H1 (cell line): ENCODE measurements around the gene CADM1. TPM values are rescaled to one million over a fixed set of nuclear protein-coding genes. Genes with fewer than 3 reads are reported as not detected.

ENCODE experiments used
- CTCF ChIA-PET: fragments of 300-600 bp; sonication (Branson Sonifier 250); formaldehyde crosslinking; loops from one replicate; lab custom pipeline; 2021; ENCODE audit not compliant: partially characterized antibody; lab: Charles Lee
- POLR2A ChIA-PET: fragments of 300-600 bp; sonication (Branson Sonifier 250); formaldehyde crosslinking; loops from one replicate; lab custom pipeline; 2021; ENCODE audit warnings: inconsistent platforms; ENCODE audit not compliant: partially characterized antibody; lab: Charles Lee
- DNase-seq, 2 experiments: peaks; one replicate each; pipeline versions ENCODE4 v3.0.0 to v3.0.0-alpha.2; 2010 to 2022; ENCODE audit warnings: low spot score in 2 of 2, low read depth in 1 of 2, mixed read lengths in 1 of 2
- FAIRE-seq: peaks from 2 replicates; lab custom pipeline; 2011; peaks lifted over from hg19 to GRCh38; lab: Jason Lieb, UNC
- H2AFZ ChIP-seq: 2 replicates; pipeline ENCODE4 v1.8.1; 2012; ENCODE audit warnings: low read length, inconsistent platforms
- H2AK5ac ChIP-seq: 2 replicates; pipeline ENCODE4 v1.6.1; 2013; ENCODE audit warnings: low read depth, low read length
- H2BK120ac ChIP-seq: replicated peaks from 2 replicates; pipeline ENCODE3; 2013; ENCODE audit warnings: low read depth, low read length, inconsistent platforms
- H2BK12ac ChIP-seq: 2 replicates; pipeline ENCODE4 v1.6.1; 2013; ENCODE audit warnings: low read depth, low read length
- H2BK15ac ChIP-seq: 2 replicates; pipeline ENCODE4 v1.6.1; 2013; ENCODE audit warnings: low read length
- H2BK20ac ChIP-seq: 2 replicates; pipeline ENCODE4 v1.6.1; 2013; ENCODE audit warnings: low read length
- H2BK5ac ChIP-seq: 2 replicates; pipeline ENCODE4 v1.6.1; 2013; ENCODE audit warnings: low read depth, low read length
- H3K14ac ChIP-seq: 2 replicates; pipeline ENCODE4 v1.6.1; 2013; ENCODE audit warnings: inconsistent platforms; ENCODE audit not compliant: insufficient read length
- H3K18ac ChIP-seq: 2 replicates; pipeline ENCODE4 v1.6.1; 2013; ENCODE audit warnings: low read length; ENCODE audit errors: extremely low read depth
- H3K23ac ChIP-seq: 2 replicates; pipeline ENCODE4 v1.6.1; 2013; ENCODE audit warnings: inconsistent platforms; ENCODE audit not compliant: insufficient read length
- H3K23me2 ChIP-seq: 2 replicates; pipeline ENCODE4 v1.6.1; 2013; ENCODE audit warnings: low read depth, low read length
- H3K27ac ChIP-seq: 2 replicates; pipeline ENCODE4 v1.6.1; 2011; ENCODE audit warnings: low read depth, low read length, inconsistent platforms
- H3K27me3 ChIP-seq, 4 experiments: replicated peaks in 1 of 4; 1 replicate in 1 of 4; 2 replicates in 3 of 4; pipeline versions ENCODE4 v1.6.1 to v1.8.1; 2011 to 2013; ENCODE audit warnings: low read length in 3 of 4, mild to moderate bottlenecking in 3 of 4, inconsistent platforms in 2 of 4, mixed read lengths in 2 of 4, moderate library complexity in 1 of 4; ENCODE audit not compliant: control insufficient read depth in 3 of 4, insufficient read depth in 3 of 4; ENCODE audit errors: extremely low read depth in 1 of 4
- H3K36me3 ChIP-seq, 4 experiments: 2 replicates each; pipeline versions ENCODE4 v1.6.1 to v1.8.1; 2011 to 2013; ENCODE audit warnings: mild to moderate bottlenecking in 4 of 4, low read length in 3 of 4, moderate library complexity in 2 of 4, control low read depth in 1 of 4, inconsistent platforms in 1 of 4; ENCODE audit not compliant: insufficient read depth in 4 of 4, control insufficient read depth in 2 of 4
- H3K4ac ChIP-seq: replicated peaks from 2 replicates; pipeline ENCODE3; 2013; ENCODE audit warnings: low read length, low read depth, mixed read lengths, inconsistent platforms; ENCODE audit not compliant: insufficient read length
- H3K4me1 ChIP-seq, 4 experiments: replicated peaks in 1 of 4; 1 replicate in 1 of 4; 2 replicates in 3 of 4; pipeline versions ENCODE4 v1.6.1 to v1.8.1; 2011 to 2013; ENCODE audit warnings: low read length in 3 of 4, inconsistent platforms in 2 of 4, mixed read lengths in 1 of 4; ENCODE audit not compliant: insufficient read depth in 4 of 4, control insufficient read depth in 3 of 4
- H3K4me2 ChIP-seq, 2 experiments: 2 replicates each; pipeline versions ENCODE4 v1.6.1 to v1.8.1; 2011 to 2013; ENCODE audit warnings: low read depth in 2 of 2, low read length in 2 of 2, control low read depth in 1 of 2, inconsistent platforms in 1 of 2, mild to moderate bottlenecking in 1 of 2; ENCODE audit not compliant: insufficient read depth in 1 of 2
- H3K4me3 ChIP-seq, 4 experiments: fragments of 200-600, 300-600 bp in 1 of 4; sonication (generic), shearing (Covaris generic), sonication (Bioruptor Twin) in 1 of 4; 2 replicates each; pipeline versions ENCODE4 v1.5.1 to v1.8.1; 2011 to 2016; ENCODE audit warnings: low read length in 4 of 4, low read depth in 3 of 4, control low read depth in 2 of 4, inconsistent platforms in 2 of 4, mild to moderate bottlenecking in 2 of 4, mixed read lengths in 1 of 4, moderate library complexity in 1 of 4; ENCODE audit not compliant: insufficient read depth in 2 of 4; ENCODE audit errors: extremely low read depth in 1 of 4
- H3K56ac ChIP-seq: replicated peaks from 2 replicates; pipeline ENCODE3; 2013; ENCODE audit warnings: low read depth, mild to moderate bottlenecking, mixed read lengths, low read length, inconsistent platforms; ENCODE audit not compliant: insufficient read length
- H3K79me1 ChIP-seq: 2 replicates; pipeline ENCODE4 v1.6.1; 2013; ENCODE audit warnings: low read depth, low read length, control low read depth
- H3K79me2 ChIP-seq, 2 experiments: 2 replicates each; pipeline versions ENCODE4 v1.6.1 to v1.8.1; 2012 to 2013; ENCODE audit warnings: low read length in 2 of 2, mild to moderate bottlenecking in 2 of 2, inconsistent platforms in 1 of 2; ENCODE audit not compliant: insufficient read depth in 2 of 2, control insufficient read depth in 1 of 2
- H3K9ac ChIP-seq, 4 experiments: replicated peaks in 1 of 4; 1 replicate in 1 of 4; 2 replicates in 3 of 4; pipeline versions ENCODE4 v1.6.1 to v1.8.1; 2011 to 2013; ENCODE audit warnings: low read depth in 3 of 4, low read length in 3 of 4, control low read depth in 2 of 4, mild to moderate bottlenecking in 2 of 4, moderate library complexity in 2 of 4, inconsistent platforms in 1 of 4; ENCODE audit errors: extremely low read depth in 1 of 4
- H3K9me3 ChIP-seq, 2 experiments: 2 replicates each; pipeline versions ENCODE4 v1.6.1 to v1.8.1; 2012 to 2013; ENCODE audit warnings: mild to moderate bottlenecking in 2 of 2, moderate library complexity in 2 of 2, control low read depth in 1 of 2, inconsistent platforms in 1 of 2, low read depth in 1 of 2, low read length in 1 of 2, mixed read lengths in 1 of 2; ENCODE audit not compliant: insufficient read depth in 2 of 2
- H4K20me1 ChIP-seq, 2 experiments: replicated peaks in 1 of 2; 2 replicates each; pipeline versions ENCODE3 to v1.8.1; 2011 to 2013; ENCODE audit warnings: inconsistent platforms in 2 of 2, low read length in 2 of 2, mild to moderate bottlenecking in 1 of 2; ENCODE audit not compliant: insufficient read depth in 2 of 2, control insufficient read depth in 1 of 2
- H4K5ac ChIP-seq: 2 replicates; pipeline ENCODE4 v1.6.1; 2013; ENCODE audit warnings: low read length, low read depth, mixed read lengths, inconsistent platforms; ENCODE audit not compliant: insufficient read length
- H4K8ac ChIP-seq: 2 replicates; pipeline ENCODE4 v1.8.0; 2013; ENCODE audit warnings: mild to moderate bottlenecking, moderate library complexity, low read length, inconsistent platforms; ENCODE audit not compliant: insufficient read depth; ENCODE audit errors: extremely low read depth
- H4K91ac ChIP-seq: replicated peaks from 2 replicates; pipeline ENCODE3; 2013; ENCODE audit warnings: low read length, mixed read lengths, inconsistent platforms; ENCODE audit not compliant: insufficient read length
- BACH1 ChIP-seq: IDR thresholded peaks from 2 replicates; pipeline ENCODE4 v1.6.1; 2012; ENCODE audit warnings: low read length, improper control_type of control experiment
- CREB1 ChIP-seq: IDR thresholded peaks from 2 replicates; pipeline ENCODE4 v1.6.1; 2012; ENCODE audit warnings: inconsistent platforms
- JUND ChIP-seq: IDR thresholded peaks from 2 replicates; pipeline ENCODE4 v1.6.1; 2011; ENCODE audit warnings: mild to moderate bottlenecking, improper control_type of control experiment, low read length
- RAD21 ChIP-seq, 2 experiments: IDR thresholded peaks in 1 of 2; conservative IDR thresholded peaks in 1 of 2; 2 replicates each; pipeline ENCODE4 v1.6.1; 2011; ENCODE audit warnings: low read depth in 2 of 2, low read length in 2 of 2, improper control_type of control experiment in 1 of 2, inconsistent platforms in 1 of 2, mild to moderate bottlenecking in 1 of 2, moderate library complexity in 1 of 2
- TEAD4 ChIP-seq: IDR thresholded peaks from 2 replicates; pipeline ENCODE4 v1.6.1; 2012; ENCODE audit warnings: low read depth, low read length, inconsistent platforms, mixed read lengths
- WGBS, 2 experiments: shearing (Covaris generic) in 1 of 2; methylation state at CpG; one replicate each; pipeline versions ENCODE4 v1.1.6 to v1.1.7; 2013 to 2015; ENCODE audit warnings: low lambda C conversion rate in 2 of 2, mixed read lengths in 2 of 2, inconsistent platforms in 1 of 2, low coverage in 1 of 2, missing lambda C conversion rate in 1 of 2; ENCODE audit not compliant: insufficient replicate concordance in 2 of 2, insufficient coverage in 1 of 2, insufficient read length in 1 of 2; ENCODE audit errors: extremely low coverage in 1 of 2, missing lambda C conversion rate in 1 of 2; 5-methylcytosine and 5-hydroxymethylcytosine counted together
- polyA plus RNA-seq, 7 experiments: library from polyadenylated mRNA; depleted of rRNA in 3 of 7; stranded (reverse) in 5 of 7; unstranded in 2 of 7; fragments of >200 nt in 5 of 7; fragments of 200-250 nt in 2 of 7; gene quantifications; 1 replicate in 5 of 7; 2 replicates in 1 of 7; 4 replicates in 1 of 7; pipeline versions ENCODE4 v1.2.1 to v1.2.3, GENCODE V29; 2011 to 2013; ENCODE audit warnings: missing spikeins in 2 of 7, mixed read lengths in 2 of 7
- total RNA-seq: library from RNA; stranded (reverse); fragmentation: NEBNext Ultra II Directional; extraction: Animal tissue kit (Norgen Biotek cat#: 25700); gene quantifications from 2 replicates; pipeline ENCODE4 v1.2.1, GENCODE V29; 2021
- TF ChIP-seq, protein P1 (sequence below): IDR thresholded peaks from 2 replicates; pipeline ENCODE4 v1.6.1; 2011; ENCODE audit warnings: low read length, improper control_type of control experiment
- TF ChIP-seq, protein P2 (sequence below), 3 experiments: IDR thresholded peaks; 1 replicate in 2 of 3; 2 replicates in 1 of 3; pipeline versions ENCODE4 v1.5.1 to v1.6.1; 2011; ENCODE audit warnings: low read length in 3 of 3, mild to moderate bottlenecking in 3 of 3, inconsistent platforms in 2 of 3, low read depth in 1 of 3, moderate library complexity in 1 of 3; ENCODE audit not compliant: insufficient read depth in 1 of 3; ENCODE audit errors: control extremely low read depth in 1 of 3

Gene CADM1
- total and polyA plus RNA-seq, 2 of the 8 experiments (the other 6 are each of a cell fraction or from before 2014, with no cell fraction given) = 8.3 to 25.3 TPM

DNA sequence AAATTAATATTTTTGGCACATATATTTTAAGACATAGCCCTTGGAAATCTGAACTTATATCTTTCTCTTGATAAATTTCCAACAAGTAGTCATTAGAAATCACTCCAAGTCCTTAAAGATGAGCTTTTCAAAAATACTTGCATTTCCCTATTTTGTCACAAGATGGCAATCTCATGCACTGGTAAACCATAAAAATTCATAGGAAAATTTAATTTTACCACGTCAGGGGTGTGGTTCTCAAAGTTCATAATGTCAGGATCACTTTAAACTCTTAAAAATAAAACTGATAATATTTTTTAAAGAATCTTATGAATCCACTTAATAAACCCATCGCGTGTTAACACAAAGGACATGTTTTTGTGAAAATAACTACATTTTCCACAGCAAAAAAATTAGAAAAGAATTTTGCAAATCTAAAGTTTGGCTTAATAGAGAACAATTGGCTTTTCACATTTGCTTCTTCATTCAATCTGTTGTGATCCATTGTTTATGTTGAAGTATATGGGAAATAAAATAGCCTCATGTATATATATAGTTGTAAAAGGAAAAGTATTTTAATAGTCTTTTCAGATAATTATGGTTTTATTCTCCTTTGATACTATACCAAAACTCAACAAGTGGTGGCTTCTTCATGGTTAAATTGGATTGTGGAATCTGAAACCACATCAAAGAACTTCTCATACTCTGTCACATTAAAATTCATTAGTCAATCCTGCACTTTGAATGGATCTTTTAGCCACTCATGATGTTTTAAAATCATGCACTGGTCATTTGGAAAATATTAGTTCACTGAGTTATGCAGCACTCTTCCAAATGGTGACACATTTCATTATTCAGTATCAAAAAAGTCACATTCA lies 169.1 kb downstream of the CADM1 start:
- ChIA-PET POLR2A (interaction anchor here (0.9 kb wide), 1 partner anchor 10 kb away, joined by 3 read pairs; no protein-coding TSS in a partner anchor), CTCF (interaction anchor here (0.6 to 3.8 kb wide), 13 partner anchors 9 to 715 kb away, joined by 3 to 25 read pairs (median 3); no protein-coding TSS in a partner anchor)
- TF ChIP-seq, protein P1, sequence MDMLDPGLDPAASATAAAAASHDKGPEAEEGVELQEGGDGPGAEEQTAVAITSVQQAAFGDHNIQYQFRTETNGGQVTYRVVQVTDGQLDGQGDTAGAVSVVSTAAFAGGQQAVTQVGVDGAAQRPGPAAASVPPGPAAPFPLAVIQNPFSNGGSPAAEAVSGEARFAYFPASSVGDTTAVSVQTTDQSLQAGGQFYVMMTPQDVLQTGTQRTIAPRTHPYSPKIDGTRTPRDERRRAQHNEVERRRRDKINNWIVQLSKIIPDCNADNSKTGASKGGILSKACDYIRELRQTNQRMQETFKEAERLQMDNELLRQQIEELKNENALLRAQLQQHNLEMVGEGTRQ = no peak
- no peak for TF ChIP-seq CREB1
- peak; percentile 58 to 66 for TF ChIP-seq RAD21 (IDR thresholded peaks at IDR 0.05 in 1 of 2, conservative IDR thresholded peaks at IDR 0.05 in 1 of 2; ENCODE audit: low read depth in 2 of 2, low read length in 2 of 2)
- TF ChIP-seq BACH1 = no peak
- TF ChIP-seq, protein P2, sequence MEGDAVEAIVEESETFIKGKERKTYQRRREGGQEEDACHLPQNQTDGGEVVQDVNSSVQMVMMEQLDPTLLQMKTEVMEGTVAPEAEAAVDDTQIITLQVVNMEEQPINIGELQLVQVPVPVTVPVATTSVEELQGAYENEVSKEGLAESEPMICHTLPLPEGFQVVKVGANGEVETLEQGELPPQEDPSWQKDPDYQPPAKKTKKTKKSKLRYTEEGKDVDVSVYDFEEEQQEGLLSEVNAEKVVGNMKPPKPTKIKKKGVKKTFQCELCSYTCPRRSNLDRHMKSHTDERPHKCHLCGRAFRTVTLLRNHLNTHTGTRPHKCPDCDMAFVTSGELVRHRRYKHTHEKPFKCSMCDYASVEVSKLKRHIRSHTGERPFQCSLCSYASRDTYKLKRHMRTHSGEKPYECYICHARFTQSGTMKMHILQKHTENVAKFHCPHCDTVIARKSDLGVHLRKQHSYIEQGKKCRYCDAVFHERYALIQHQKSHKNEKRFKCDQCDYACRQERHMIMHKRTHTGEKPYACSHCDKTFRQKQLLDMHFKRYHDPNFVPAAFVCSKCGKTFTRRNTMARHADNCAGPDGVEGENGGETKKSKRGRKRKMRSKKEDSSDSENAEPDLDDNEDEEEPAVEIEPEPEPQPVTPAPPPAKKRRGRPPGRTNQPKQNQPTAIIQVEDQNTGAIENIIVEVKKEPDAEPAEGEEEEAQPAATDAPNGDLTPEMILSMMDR (IDR thresholded peaks at IDR 0.05; ENCODE audit: control extremely low read depth in 1 of 3, insufficient read depth in 1 of 3, low read depth in 1 of 3, low read length in 3 of 3) = peak in 2 of 3 experiments; percentile 33 to 37; a peak in 2 of 4 replicates
- no peak for TF ChIP-seq TEAD4
- TF ChIP-seq JUND = no peak
- no peak overlapping the region for H2BK20ac ChIP-seq
- no peak for FAIRE-seq
- no peak overlapping the region for H3K27ac ChIP-seq
- no peak overlapping the region for H3K4ac ChIP-seq
- no peaks in the 10 kb centered on the region for H3K79me2 ChIP-seq
- no peak for DNase-seq
- no peak overlapping the region for H3K4me2 ChIP-seq
- H2BK12ac ChIP-seq = no peak overlapping the region
- no peaks in the 10 kb centered on the region for H3K27me3 ChIP-seq
- no peak overlapping the region for H3K18ac ChIP-seq
- no peak overlapping the region for H2BK5ac ChIP-seq
- no peaks in the 10 kb centered on the region for H3K9me3 ChIP-seq
- H3K4me3 ChIP-seq = no peak overlapping the region
- H4K8ac ChIP-seq = no peak overlapping the region
- H3K4me1 ChIP-seq = peaks cover 0 to 5% (median 0%) of the 10 kb centered on the region in 4 experiments; a peak in 1 of 7 replicates
- H3K23me2 ChIP-seq = no peaks in the 10 kb centered on the region
- H3K56ac ChIP-seq = no peak overlapping the region
- no peaks in the 10 kb centered on the region for H3K79me1 ChIP-seq
- no peak overlapping the region for H2AFZ ChIP-seq
- WGBS, 2 experiments = 68% methylated on average over 3 of the region's 3 CpGs; no CpG with 5 or more reads in 1 of the 2 experiments
- H3K23ac ChIP-seq = no peak overlapping the region
- H3K14ac ChIP-seq = no peak overlapping the region
- no peak overlapping the region for H2BK120ac ChIP-seq
- H3K9ac ChIP-seq = no peak overlapping the region
- no peak overlapping the region for H2AK5ac ChIP-seq
- H4K5ac ChIP-seq = no peak overlapping the region
- no peak overlapping the region for H4K91ac ChIP-seq
- no peak overlapping the region for H2BK15ac ChIP-seq
- H3K36me3 ChIP-seq = no peaks in the 10 kb centered on the region
- H4K20me1 ChIP-seq = no peaks in the 10 kb centered on the region
